Stimulated activated CD8-positive, alpha-beta memory T cell treated with anti-CD3 and anti-CD28 coated beads, Interleukin-7, amount 100 ng/mL, for 24 hours (primary cell): ENCODE results near the gene ATP5MC2.
A peak's percentile ranks its signal among the peaks of the same experiment; 100 is the strongest.
"Not testable (repeated sequence)": the region's sequence is repeated elsewhere in the genome, so short reads cannot be mapped to it uniquely, and the experiment has no call there.

Experiments used
- DNase-seq: peaks from one replicate; pipeline ENCODE4 v3.0.0-alpha.2; 2020; ENCODE audit warnings: low read depth

ATP5MC2 gene

DNA sequence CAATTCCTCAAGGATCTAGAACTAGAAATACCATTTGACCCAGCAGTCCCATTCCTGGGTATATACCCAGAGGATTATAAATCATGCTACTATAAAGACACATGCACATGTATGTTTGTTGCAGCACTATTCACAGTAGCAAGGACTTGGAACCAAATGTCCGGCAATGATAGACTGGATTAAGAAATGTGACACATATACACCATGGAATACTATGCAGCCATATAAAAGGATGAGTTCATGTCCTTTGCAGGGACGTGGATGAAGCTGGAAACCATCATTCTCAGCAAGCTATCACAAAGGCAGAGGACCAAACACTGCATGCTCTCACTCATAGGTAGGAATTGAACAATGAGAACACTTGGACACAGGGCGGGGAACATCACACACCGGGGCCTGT lies 29.6 kb downstream of the ATP5MC2 start:
- DNase-seq: not testable (repeated sequence)

DNA sequence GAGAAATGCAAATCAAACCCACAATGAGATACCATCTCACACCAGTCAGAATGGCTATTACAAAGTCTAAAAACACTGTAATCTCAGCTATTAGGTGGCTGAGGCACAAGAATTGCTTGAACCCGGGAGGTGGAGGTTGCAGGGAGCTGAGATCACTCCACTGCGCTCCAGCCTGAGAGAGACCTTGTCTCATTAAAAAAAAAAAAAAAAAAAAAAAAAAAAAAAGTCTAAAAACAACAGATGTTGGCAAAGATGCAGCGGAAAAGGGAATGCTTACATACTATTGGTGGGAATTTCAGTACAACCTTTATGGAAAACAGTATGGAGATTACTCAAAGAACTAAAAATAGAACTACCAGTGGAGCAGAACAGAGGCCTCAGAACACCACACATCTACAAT lies 30.7 kb downstream of the ATP5MC2 start:
- no peak for DNase-seq

DNA sequence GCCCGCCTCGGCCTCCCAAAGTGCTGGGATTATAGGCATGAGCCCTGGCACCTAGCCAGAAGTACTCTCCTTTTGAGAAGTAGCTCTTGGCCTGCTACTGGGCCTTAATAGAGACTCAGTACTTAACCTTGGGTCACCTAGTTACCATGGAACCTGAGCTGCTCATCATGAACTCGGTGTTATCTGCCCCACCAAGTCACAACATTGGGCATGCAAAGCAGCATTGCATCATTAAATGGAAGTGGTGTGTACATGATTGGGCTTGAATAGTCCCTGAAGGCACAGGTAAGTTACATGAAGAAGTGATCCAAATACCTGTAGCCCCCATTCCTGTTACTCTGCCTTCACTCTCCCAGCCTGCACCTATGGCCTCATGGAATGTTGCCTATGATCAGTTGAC lies 31.8 kb downstream of the ATP5MC2 start:
- no peak for DNase-seq

DNA sequence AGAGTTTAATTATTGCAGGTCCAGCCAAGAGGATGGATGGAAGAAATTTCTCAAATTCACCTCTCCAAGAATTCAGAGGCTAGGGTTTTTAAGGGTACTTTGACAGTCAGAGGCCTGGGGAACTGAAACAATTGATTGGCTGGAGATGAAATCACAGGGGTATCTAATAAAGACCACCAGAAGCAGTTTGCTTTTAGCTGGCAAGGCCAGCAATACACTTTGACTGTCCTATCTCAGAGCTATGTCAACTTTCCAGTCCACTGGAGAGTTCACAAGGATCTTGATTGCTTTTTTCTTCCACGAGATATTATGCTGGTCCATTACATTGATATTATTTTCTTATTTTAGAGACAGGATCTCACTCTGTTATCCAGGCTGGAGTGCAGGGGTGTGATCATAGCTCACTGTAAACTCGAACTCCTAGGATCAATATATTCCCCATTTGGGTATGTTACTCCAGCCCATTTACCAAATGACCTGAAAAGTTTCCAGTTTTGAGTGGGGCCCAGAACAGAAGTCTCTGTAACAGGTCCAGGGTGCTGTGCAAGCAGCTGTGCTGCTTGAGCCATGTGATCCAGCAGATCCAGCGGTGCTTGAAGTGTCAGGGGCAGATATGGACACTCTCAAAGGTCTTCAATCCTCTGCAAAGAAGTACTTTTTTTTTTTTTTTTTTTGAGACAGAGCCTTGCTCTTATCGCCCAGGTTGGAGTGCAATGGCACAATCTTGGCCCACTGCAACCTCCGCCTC lies 32.5 kb downstream of the ATP5MC2 start:
- no peak for DNase-seq

DNA sequence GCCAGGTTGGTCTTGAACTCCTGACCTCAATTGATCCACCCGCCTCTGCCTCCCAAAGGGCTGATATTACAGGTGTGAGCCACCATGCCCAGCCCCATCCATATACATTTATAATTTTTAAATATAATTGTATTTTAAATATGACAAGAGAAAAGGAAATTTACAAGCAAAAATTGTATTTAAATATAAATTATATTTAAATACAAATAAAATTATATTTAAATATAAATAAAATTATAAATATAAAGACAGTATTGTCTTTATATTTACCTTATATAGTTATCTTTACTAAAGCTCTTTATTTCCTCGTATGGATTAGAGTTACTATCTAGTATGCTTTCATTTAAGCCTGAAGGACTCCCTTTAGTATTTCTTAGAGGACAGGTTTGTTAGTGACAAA lies 37.8 kb downstream of the ATP5MC2 start:
- no peak for DNase-seq

DNA sequence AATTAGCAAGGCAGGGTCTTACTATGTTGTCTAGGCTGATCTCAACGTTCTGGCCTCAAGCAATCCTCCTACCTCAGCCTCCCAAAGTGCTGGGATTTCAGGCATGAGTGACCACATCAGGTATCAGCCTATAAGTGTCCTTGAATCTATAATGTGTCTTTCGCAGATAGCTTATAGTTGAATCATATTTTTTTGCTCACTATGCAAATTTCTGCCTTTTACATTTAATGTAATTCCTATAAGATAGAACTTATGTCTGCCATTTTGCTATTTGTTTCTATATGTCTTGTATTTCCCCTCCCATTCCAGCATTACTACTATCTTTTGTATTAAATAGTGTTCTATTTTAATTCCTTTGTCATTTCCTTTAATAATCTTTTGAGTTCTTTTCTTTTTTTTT lies 39.2 kb downstream of the ATP5MC2 start:
- DNase-seq: no peak

DNA sequence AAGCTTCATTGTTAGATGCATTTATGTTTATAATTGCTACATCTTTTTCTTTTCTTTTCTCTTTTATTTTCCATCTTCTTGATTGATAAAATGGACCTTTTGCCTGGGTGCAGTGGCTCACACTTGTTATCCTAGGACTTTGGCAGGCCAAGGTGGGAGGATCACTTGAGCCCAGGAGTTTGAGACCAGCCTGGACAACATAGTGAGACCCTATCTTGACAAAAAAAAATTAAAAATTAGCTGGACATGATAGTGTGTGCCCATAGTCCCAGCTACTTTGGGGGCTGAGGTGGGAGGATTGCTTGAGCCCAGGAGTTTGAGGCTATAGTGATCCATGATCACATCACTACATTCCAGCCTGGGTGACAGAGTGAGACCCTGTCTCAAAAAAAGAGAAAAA lies 40.2 kb downstream of the ATP5MC2 start:
- not testable (repeated sequence) for DNase-seq

DNA sequence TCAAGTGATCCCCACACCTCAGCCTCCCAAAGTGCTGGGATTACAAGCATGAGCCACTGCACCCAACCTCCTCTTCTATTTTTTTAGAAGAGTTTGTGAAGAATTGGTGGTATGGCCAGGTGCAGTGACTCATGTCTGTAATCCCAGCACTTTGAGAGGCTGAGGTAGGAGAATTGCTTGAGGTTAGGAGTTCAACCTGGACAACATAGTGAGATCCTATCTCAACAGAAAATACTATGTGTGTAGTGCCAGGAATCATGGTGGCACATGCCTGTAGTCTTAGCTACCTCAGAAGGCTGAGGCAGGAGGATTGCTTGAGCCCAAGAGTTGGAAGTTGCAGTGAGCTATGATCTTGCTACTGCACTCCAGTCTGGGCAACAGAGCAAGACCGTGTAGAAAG lies 44.2 kb downstream of the ATP5MC2 start:
- DNase-seq: no peak

DNA sequence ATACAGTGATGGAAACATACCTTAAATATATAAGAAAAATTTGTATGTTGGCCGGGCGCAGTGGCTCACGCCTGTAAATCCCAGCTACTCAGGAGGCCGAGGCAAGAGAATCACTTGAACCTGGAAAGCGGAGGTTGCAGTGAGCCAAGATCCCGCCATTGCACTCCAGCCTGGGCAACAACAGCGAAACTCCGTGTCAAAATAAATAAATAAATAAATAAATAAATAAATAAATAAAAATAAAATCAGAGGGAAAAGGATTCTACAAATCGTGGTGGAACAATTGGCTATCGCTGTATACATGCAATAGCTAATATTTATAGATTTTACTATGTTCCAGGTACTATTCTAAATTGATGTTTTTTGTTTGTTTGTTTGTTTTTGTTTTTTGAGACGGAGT lies 48.0 kb downstream of the ATP5MC2 start:
- DNase-seq: no peak

DNA sequence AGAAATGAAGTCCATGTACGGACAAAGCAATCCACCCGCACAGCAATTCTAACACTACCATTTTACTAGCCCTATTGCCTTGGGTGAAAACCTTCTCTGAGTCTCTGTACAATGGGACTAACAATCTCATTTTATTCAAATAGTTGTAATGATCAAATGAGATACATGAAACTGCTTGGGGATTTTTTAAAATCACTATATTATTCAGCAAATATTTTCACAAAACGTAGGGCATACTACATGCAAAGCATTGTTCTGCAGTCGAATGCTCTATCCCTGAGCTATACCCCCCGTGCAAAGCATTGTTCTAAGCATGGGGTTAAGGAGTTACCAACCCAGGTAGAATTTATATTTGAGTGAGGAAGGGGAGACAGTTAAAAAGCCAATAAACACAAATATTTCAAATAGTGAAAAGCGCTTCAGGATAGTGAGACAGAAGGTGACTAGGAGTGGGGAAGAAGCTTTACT lies 49.1 kb downstream of the ATP5MC2 start:
- no peak for DNase-seq

DNA sequence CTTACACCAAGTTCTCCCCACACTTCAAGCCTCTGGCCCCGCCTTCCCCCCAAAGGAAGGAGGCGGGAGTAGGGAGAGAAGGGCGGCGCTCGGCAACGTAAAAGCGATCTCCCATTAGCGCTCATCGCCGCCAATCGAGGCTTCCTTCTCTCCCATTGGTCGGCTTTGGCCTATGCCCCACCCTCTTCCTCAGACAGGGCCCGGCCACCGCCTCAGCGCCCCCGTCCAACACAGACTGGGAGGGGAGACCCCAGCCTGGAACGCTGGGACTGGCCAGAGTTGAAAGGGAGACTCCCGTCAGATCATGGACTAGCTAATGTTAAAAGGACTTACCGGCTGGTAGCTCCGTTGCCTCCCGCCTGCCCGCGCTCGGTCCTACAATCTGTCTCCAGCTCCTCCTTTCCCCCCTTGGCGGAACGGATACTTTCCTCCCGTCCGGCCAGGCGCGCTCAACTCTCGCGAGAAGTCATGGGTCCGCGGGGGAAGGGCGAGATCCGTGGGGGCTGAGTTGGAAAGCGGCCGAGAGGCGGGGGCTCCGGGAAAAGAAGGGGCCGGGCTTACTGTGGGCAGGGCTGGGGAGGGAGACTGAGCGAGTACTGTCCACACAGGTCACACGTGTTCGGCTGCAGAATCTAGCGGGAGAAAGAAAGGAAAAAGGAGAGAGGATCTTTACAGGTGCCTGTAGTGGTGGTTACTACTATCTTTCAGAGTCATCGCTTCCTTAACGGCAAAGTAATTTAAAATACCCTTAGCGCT lies 49.8 kb downstream of the ATP5MC2 start, which contains the start of gene ATF7:
Gene ATF7, minus strand, starts transcription at position 437 of the 756 bp plus-strand sequence. CDS start 25,382 bp downstream, outside the sequence.
- DNase-seq: peak; percentile 95

DNA sequence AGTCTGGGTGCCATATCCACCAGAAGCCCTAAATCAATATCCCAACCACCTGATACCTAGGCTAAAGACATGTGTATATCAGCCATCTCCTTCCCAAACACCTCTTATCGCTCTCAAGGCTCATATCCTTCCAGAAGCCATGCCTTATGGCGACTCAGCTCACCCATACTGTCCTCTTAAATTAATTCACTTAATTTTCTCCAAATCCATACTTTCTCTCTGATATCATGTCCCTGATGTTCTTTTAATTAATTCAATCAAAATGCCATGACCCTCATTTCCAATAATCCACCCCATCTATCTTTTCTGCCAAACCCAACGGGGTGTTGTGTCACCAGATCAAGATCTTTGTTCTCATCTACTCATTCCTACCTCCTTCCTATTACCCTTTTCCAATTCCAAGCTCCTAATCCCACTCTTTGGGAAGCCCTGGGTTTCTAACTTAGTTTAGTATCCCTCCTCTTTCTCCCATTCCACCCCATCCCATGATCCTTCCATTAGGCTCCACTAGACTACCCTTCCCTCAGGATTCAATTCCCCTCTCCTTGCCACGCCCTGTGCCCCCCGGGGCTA lies 50.4 kb downstream of the ATP5MC2 start:
- no peak for DNase-seq

DNA sequence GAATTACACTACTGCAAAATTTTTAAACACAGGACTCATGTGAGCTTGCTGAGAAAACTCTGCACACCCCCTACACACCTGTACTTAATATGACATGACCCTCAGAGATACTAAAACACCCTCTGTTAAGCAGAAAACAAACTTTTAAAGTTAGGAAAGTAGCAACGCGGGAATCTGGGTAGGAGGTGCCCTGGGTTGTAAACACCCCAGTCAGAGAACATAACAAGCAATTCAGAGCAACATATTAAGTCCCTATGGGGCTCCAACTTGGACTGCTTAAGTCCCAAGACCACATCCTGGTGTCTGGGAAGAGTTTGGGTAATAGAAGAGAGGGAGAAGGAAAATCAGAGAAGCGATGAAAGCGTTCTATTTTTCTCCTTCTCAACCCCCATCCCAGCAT lies 50.9 kb downstream of the ATP5MC2 start:
- DNase-seq: no peak

DNA sequence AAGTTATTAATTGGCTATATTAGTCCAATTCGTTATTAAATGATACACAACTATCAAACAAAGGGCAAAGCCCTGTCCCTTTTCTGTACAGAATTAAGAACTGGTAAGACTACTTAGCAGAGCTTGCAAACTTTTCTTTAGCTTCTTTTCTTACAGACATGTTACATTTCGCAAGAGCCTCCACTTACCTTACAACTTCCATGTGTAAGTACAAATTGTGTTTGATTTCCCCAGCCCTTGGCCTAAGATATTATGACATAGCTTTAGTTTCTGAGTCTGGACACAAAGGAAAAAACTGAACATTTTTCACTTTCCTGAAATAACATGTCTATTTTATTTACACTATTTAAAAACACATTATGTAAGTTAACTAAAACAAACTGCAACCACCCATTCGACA lies 51.4 kb downstream of the ATP5MC2 start:
- no peak for DNase-seq

DNA sequence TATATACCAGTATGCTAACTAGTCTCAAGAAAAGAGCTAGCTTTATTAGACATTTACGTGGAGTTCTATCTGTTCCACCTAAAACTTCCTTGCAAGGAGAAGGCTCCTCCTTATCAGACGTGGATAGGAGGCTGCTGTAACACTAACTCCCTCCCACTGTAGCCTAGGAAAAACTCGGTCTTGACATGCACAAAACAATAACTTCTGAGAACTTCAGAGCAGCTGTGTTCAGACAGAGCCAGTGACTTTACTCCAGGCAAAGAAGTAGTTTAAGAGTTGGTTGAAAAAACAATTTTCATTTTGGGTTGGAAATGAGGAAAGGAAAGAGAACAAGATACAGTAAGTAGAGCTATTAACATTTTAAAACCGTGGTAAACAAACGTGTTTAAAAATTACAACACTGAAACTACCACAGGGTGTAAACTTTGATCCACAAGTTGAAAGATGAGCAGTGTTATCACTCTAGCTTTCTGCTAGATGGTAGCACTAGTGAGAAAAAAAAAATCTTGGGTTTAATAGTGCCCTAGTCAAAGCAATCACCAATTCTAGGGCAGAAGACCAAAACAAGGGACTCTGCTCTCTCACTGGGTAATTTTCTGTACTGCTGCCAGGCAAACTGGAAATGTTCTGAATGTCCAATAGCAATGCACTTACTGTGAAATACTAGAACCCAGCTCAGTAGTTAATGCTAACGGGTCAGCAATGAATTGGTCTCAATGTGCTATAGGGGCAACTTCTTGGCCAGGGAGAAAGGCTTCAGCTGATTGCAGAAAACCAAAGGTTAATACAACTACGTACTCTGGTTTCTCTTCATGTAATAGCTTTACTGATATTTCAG lies 52.1 kb downstream of the ATP5MC2 start:
- DNase-seq: no peak

DNA sequence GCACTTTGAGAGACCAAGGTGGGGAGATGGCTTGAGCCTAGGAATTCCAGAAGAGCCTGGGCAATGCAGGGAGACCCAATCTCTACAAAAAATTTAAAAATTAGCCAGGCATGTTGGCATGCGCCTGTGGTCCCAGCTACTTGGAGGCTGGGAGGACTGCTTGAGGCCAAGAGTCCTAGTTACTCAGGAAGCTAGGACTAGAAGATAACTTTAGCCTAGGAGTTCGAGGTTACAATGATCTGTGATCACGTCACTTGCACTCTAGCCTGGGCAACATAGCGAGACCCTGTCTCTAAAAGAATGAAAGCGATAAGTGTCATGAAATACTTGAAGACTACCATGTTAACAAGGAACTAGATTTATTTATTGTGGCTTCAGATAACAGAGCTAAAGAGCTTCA lies 53.2 kb downstream of the ATP5MC2 start:
- no peak for DNase-seq

DNA sequence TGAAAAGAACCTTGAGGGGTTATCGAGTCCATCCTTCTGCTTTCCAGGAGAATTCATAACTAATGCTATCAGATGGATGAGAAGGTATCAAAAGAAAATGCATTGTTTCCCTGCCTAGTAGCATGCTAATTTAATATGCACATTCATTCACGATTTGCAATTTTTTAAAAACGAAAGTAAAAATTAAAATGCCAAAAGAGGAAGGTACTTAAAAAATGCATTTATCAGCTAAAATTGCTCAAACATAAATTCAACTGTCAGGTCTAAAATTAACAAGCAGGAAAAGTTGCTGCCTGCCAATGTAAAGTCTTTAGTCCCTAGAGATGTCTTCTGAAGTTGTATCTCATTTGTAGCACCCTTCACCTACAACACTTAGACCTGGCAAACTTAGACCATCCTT lies 57.6 kb downstream of the ATP5MC2 start:
- DNase-seq: no peak

DNA sequence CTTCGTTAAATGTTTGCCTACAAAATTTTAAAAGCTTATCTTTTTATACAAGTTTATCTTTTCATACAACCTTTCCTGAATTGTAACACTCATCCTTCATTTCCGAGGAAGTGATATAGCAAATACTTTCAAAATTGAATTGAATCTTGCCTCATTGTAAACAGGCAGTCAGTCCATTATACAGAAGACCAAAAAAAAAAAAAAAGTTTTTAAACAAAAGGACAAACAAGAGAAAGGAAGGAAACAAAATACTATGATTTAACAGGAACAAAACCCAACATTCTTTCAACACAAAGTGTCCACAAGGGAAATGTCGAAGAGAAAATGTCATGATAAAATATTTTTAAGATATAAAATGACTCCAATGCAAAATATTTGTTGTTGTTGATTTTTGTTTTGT lies 58.2 kb downstream of the ATP5MC2 start:
- no peak for DNase-seq

DNA sequence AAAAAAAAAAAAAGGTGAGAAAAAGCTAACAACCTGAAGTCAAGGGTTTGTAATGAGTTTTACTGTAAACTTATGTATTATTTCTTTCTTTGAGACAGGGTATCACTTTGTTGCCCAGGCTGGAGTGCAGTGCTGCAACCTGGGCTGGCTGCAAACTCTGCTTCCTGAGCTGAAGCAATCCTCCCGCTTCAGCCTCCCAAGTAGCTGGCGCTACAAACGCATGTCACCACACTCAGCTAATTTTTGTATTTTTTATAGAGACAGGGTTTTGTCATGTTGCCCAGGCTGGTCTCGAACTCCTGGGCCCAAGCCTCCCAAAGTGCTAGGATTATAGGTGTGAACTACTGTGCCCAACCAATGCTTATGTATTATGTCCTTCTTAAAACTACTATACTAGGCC lies 58.9 kb downstream of the ATP5MC2 start:
- no peak for DNase-seq
